BJ (cell line): ENCODE measurements around the gene MGMT. TPM values are rescaled to one million over a fixed set of nuclear protein-coding genes. Genes with fewer than 3 reads are reported as not detected.

ENCODE experiments used
- CTCF ChIA-PET: fragments of 350-600 bp; formaldehyde crosslinking; extraction: SDS; loops from one replicate; lab custom pipeline; 2021; ENCODE audit warnings: antibody characterized with exemption, inconsistent platforms; lab: Yijun Ruan, JAX
- POLR2A ChIA-PET: fragments of 300-600 bp; sonication (Branson Sonifier 250); formaldehyde crosslinking; extraction: SDS; loops from one replicate; lab custom pipeline; 2021; ENCODE audit warnings: antibody characterized with exemption; lab: Charles Lee
- DNase-seq: peaks from one replicate; pipeline ENCODE4 v3.0.0-alpha.2; 2011; ENCODE audit warnings: low read depth
- H3K27me3 ChIP-seq: 2 replicates; pipeline ENCODE4 v1.6.0; 2011; ENCODE audit warnings: low read length; ENCODE audit not compliant: control insufficient read depth, insufficient read depth
- H3K36me3 ChIP-seq: 2 replicates; pipeline ENCODE4 v1.5.1; 2011; ENCODE audit warnings: low read length; ENCODE audit not compliant: control insufficient read depth, insufficient read depth
- H3K4me3 ChIP-seq: 2 replicates; pipeline ENCODE4 v1.5.1; 2011; ENCODE audit warnings: low read depth, mild to moderate bottlenecking, control low read depth, low read length
- CTCF ChIP-seq: IDR thresholded peaks from 2 replicates; pipeline ENCODE4 v1.5.1; 2011; ENCODE audit warnings: low read depth, mild to moderate bottlenecking, control low read depth, inconsistent platforms, low read length, moderate library complexity; ENCODE audit not compliant: insufficient read depth
- polyA plus RNA-seq: library from polyadenylated mRNA; depleted of rRNA; stranded (reverse); fragments of >200 nt; gene quantifications from 2 replicates; pipeline ENCODE4 v1.2.3, GENCODE V29; 2011

The MGMT gene
- polyA plus RNA-seq, 1 experiment, result 21.0 TPM

- H3K36me3 ChIP-seq, result no peaks in the 10 kb centered on the region
- TF ChIP-seq CTCF, result no peak
- POLR2A ChIA-PET, result no interaction called here
- no peak for DNase-seq
- H3K4me3 ChIP-seq, result no peak overlapping the region
- CTCF ChIA-PET, result no interaction called here
- no peaks in the 10 kb centered on the region for H3K27me3 ChIP-seq
These were observed 188.6 kb downstream of the MGMT start for GRCh38 chr10:129655679-129656031.

- H3K36me3 ChIP-seq, result no peaks in the 10 kb centered on the region
- no peaks in the 10 kb centered on the region for H3K27me3 ChIP-seq
- no peak for TF ChIP-seq CTCF
- CTCF ChIA-PET, result no interaction called here
- H3K4me3 ChIP-seq, result no peak overlapping the region
- POLR2A ChIA-PET, result no interaction called here
- no peak for DNase-seq
These were observed 189.6 kb downstream of the MGMT start for GRCh38 chr10:129656642-129657041.

GRCh38 chr10:129657297-129658017, 190.4 kb downstream of the MGMT start:
- H3K4me3 ChIP-seq, result no peak overlapping the region
- POLR2A ChIA-PET, result no interaction called here
- no peak for DNase-seq
- CTCF ChIA-PET, result no interaction called here
- no peak for TF ChIP-seq CTCF
- H3K36me3 ChIP-seq, result no peaks in the 10 kb centered on the region
- H3K27me3 ChIP-seq, result no peaks in the 10 kb centered on the region

GRCh38 chr10:129658376-129659072, 191.5 kb downstream of the MGMT start:
- CTCF ChIA-PET, result interaction anchor here (0.6 to 1.7 kb wide), 3 partner anchors 10 to 285 kb away, joined by 3 to 7 read pairs (median 4); no protein-coding TSS in a partner anchor
- Histone ChIP-seq H3K36me3 (no peaks in the 10 kb centered on the region), H3K27me3 (no peaks in the 10 kb centered on the region), H3K4me3 (no peak overlapping the region)
- no peak for TF ChIP-seq CTCF
- POLR2A ChIA-PET, result no interaction called here
- no peak for DNase-seq

- Histone ChIP-seq H3K27me3 (no peaks in the 10 kb centered on the region), H3K4me3 (no peak overlapping the region), H3K36me3 (no peaks in the 10 kb centered on the region)
- TF ChIP-seq CTCF, result no peak
- ChIA-PET POLR2A (no interaction called here), CTCF (interaction anchor here (1.4 to 1.7 kb wide), 2 partner anchors 11 to 19 kb away, joined by 4 to 7 read pairs; no protein-coding TSS in a partner anchor)
- no peak for DNase-seq
These were observed 192.6 kb downstream of the MGMT start for GRCh38 chr10:129659508-129660268.
